Panc1 (cell line): ENCODE results near the gene F11R. TPM values are rescaled to one million over a fixed set of nuclear protein-coding genes. Genes with fewer than 3 reads are reported as not detected.

ENCODE experiments used
- ATAC-seq: fragments of 200-7000 bp; cut with Tn5 transposase; 2 replicates; pipeline ENCODE4 v1.9.1; 2020; ENCODE audit warnings: mild to moderate bottlenecking, moderate library complexity
- BruUV-seq: library from RNA; stranded (reverse); fragments of 400-500 nt; replicated peaks from 2 replicates; lab custom pipeline; 2021; lab: Mats Ljungman, UMichigan
- CTCF ChIA-PET: fragments of 300-600 bp; sonication (Branson Sonifier 250); formaldehyde crosslinking; loops from one replicate; lab custom pipeline; 2022; ENCODE audit warnings: antibody characterized with exemption; lab: Charles Lee
- POLR2A ChIA-PET: fragments of 300-600 bp; sonication (Branson Sonifier 250); formaldehyde crosslinking; loops from one replicate; lab custom pipeline; 2022; ENCODE audit warnings: antibody characterized with exemption; lab: Charles Lee
- DNase-seq: peaks from one replicate; pipeline ENCODE4 v3.0.0-alpha.2; 2010; ENCODE audit warnings: low read depth, low spot score
- H3K27ac ChIP-seq: 2 replicates; pipeline ENCODE4 v1.5.1; 2011; ENCODE audit warnings: mild to moderate bottlenecking, low read length, inconsistent platforms
- H3K27me3 ChIP-seq: fragments of 200-500 bp; sonication (Bioruptor generic); 2 replicates; pipeline ENCODE4 v1.6.0; 2014; ENCODE audit warnings: low read length, inconsistent platforms; ENCODE audit not compliant: control insufficient read depth, insufficient read depth
- H3K36me3 ChIP-seq: fragments of 200-500 bp; sonication (Bioruptor generic); 2 replicates; pipeline ENCODE4 v1.5.1; 2014; ENCODE audit warnings: inconsistent platforms, mild to moderate bottlenecking, low read length, moderate library complexity; ENCODE audit not compliant: control insufficient read depth, insufficient read depth
- H3K4me1 ChIP-seq: 2 replicates; pipeline ENCODE4 v1.5.1; 2011; ENCODE audit warnings: inconsistent platforms, mild to moderate bottlenecking, low read length, moderate library complexity; ENCODE audit not compliant: control insufficient read depth, insufficient read depth
- H3K4me3 ChIP-seq, 2 experiments: 2 replicates each; pipeline ENCODE4 v1.5.1; 2011 to 2012; ENCODE audit warnings: low read depth in 2 of 2, low read length in 2 of 2, mild to moderate bottlenecking in 2 of 2, inconsistent platforms in 1 of 2, moderate library complexity in 1 of 2
- H3K9me3 ChIP-seq: fragments of 200-500 bp; sonication (Bioruptor generic); 2 replicates; pipeline ENCODE4 v1.5.1; 2014; ENCODE audit warnings: low read depth, mild to moderate bottlenecking, inconsistent platforms, low read length, moderate library complexity; ENCODE audit not compliant: control insufficient read depth, insufficient read depth
- CTCF ChIP-seq: fragments of 450-650 bp; IDR thresholded peaks from 2 replicates; pipeline ENCODE4 v1.5.1; 2017; ENCODE audit warnings: mild to moderate bottlenecking
- POLR2AphosphoS5 ChIP-seq: IDR thresholded peaks from 2 replicates; pipeline ENCODE4 v1.6.1; 2012; ENCODE audit warnings: mild to moderate bottlenecking, low read depth, low read length, moderate library complexity
- REST ChIP-seq, 2 experiments: IDR thresholded peaks; 2 replicates each; pipeline ENCODE4 v1.6.1; 2011 to 2012; ENCODE audit warnings: low read depth in 2 of 2, control low read depth in 1 of 2, low read length in 1 of 2, mild to moderate bottlenecking in 1 of 2, moderate library complexity in 1 of 2; ENCODE audit not compliant: insufficient read depth in 1 of 2
- SIN3A ChIP-seq: IDR thresholded peaks from 2 replicates; pipeline ENCODE4 v1.6.1; 2012; ENCODE audit warnings: low read depth, mild to moderate bottlenecking, low read length, moderate library complexity, borderline replicate concordance; ENCODE audit not compliant: insufficient read depth
- TCF7L2 ChIP-seq: IDR thresholded peaks from 2 replicates; pipeline ENCODE4 v1.6.1; 2011; ENCODE audit warnings: mild to moderate bottlenecking, low read depth, low read length, inconsistent platforms
- in situ Hi-C: cut with HindIII; loops from 2 replicates; pipeline ENCODE4 v1.10.0; 2016; ENCODE audit warnings: low sequenced_read_pairs, low pct_unique_long_range_greater_than_20kb
- intact Hi-C: fragments of 100-400 bp; cut with micrococcal nuclease; formaldehyde crosslinking; loops from one replicate; pipeline ENCODE4 v1.10.0; 2022; ENCODE audit not compliant: unreplicated experiment
- total RNA-seq: library from RNA; stranded (reverse); gene quantifications from one replicate; pipeline ENCODE4 v1.2.1, GENCODE V29; 2021; ENCODE audit not compliant: unreplicated experiment

Gene F11R
- total RNA-seq, 1 experiment from 2014 or later, result 63.0 TPM

DNA sequence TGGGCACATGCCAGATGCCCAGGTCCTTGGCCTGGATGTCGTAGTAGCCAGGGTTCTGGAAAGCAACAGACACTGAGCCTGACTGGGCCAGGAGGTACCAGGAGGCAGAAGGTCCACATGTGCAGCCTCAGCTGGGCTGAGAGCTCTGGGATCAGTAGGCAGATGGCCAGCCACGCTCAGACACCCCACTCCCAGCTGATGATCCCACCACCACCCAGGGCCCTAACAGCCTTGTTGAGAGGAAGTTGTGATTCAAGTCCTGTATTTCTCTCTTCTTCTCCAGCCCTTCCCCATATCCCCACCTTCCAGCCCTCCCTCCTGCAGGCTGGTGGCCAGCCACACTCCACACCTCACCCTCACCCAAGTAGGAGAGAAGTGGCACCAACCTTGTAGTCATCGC, 70.3 kb downstream of the F11R start:
- Histone ChIP-seq H3K36me3 (no peaks in the 10 kb centered on the region), H3K4me3 (no peak overlapping the region), H3K27ac (no peak overlapping the region), H3K4me1 (no peaks in the 10 kb centered on the region), H3K27me3 (no peaks in the 10 kb centered on the region), H3K9me3 (no peaks in the 10 kb centered on the region)
- in situ Hi-C loops, result no loop called here
- ChIA-PET POLR2A (no interaction called here), CTCF (interaction anchor here (0.6 to 1.7 kb wide), 5 partner anchors 9 to 174 kb away, joined by 3 to 8 read pairs (median 5); no protein-coding TSS in a partner anchor)
- no peak for DNase-seq
- BruUV-seq, result no TSS peak
- intact Hi-C loops, result loop anchor here (1.0 to 5.0 kb wide), 3 partner anchors 115 to 273 kb away; no protein-coding TSS in a partner anchor
- no peak; the same call in 1 of the 2 replicates for ATAC-seq
- no peak for TF ChIP-seq SIN3A
- TF ChIP-seq TCF7L2, result no peak
- TF ChIP-seq REST (IDR thresholded peaks at IDR 0.05; ENCODE audit: insufficient read depth in 1 of 2, low read depth in 2 of 2, low read length in 1 of 2), result no peak
- no peak for TF ChIP-seq CTCF
- TF ChIP-seq POLR2AphosphoS5, result no peak

- no TSS peak for BruUV-seq
Measured at GRCh38 chr1:160949881-160950280, 71.1 kb downstream of the F11R start.

More at GRCh38 chr1:160949881-160950280, 71.1 kb downstream of the F11R start:
- no peaks in the 10 kb centered on the region for H3K9me3 ChIP-seq
- no peak for ATAC-seq
- ChIA-PET CTCF (no interaction called here), POLR2A (no interaction called here)
- H3K4me1 ChIP-seq, result no peaks in the 10 kb centered on the region
- intact Hi-C loops (loop anchor here (5.0 kb wide), 2 partner anchors 223 to 273 kb away; no protein-coding TSS in a partner anchor), in situ Hi-C loops (no loop called here)
- no peak for DNase-seq
- H3K27ac ChIP-seq, result no peak overlapping the region
- H3K4me3 ChIP-seq, result no peak overlapping the region
- no peaks in the 10 kb centered on the region for H3K36me3 ChIP-seq
- TF ChIP-seq REST (IDR thresholded peaks at IDR 0.05; ENCODE audit: insufficient read depth in 1 of 2, low read depth in 2 of 2, low read length in 1 of 2), result no peak
- no peak for TF ChIP-seq TCF7L2
- no peak for TF ChIP-seq CTCF
- TF ChIP-seq SIN3A, result no peak
- TF ChIP-seq POLR2AphosphoS5, result no peak
- H3K27me3 ChIP-seq, result peaks cover 3% of the 10 kb centered on the region
